GM21723 (cell line): ENCODE data around the gene TSPAN17.

ENCODE experiments used
- ATAC-seq: cut with Tn5 transposase; IDR thresholded peaks from one replicate; pipeline ENCODE4 v1.9.1; 2021; ENCODE audit warnings: mild to moderate bottlenecking, moderate library complexity; ENCODE audit not compliant: unreplicated experiment

Gene TSPAN17

DNA sequence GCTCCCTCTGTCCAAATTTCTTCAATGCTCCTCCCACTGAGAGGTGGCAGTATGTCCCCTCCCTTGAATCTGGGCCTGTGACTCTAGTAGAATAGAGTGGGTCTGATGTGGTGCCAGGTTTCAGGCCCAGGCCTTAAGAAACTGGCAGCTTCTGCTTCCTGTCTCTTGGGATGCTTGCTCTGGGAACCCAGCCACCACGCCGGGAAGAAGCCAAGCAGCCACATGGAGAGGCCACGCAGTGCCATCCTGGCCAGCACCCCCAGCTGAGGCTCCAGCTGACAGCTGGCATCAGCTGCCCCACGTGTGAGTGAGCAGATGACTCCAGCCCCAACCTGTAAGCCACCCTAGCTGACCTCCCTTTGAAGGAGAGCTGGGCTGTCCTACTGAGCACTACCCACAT is 7.3 kb upstream of the TSPAN17 start:
- ATAC-seq = no peak

DNA sequence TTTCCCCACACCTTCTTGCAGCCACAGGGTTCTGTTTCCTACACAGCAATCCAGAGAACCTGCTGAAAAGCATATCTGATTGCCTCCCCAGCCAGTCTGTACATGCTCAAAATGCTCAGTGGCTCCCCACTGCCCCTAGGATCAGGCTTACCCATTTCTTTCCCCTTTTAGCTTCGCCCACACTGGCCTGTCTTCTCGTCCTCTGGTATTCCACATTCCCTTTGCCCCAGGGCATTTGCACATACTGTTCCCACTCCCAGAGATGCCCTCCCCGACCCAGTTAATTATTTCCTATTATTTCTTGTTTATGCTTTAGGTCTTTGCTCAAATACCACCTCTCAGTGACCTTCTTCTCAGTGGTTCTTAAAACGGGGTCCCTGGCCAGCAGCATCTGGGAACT is 6.7 kb upstream of the TSPAN17 start:
- no peak for ATAC-seq

- ATAC-seq = no peak
These were observed 4.4 kb upstream of the TSPAN17 start for GRCh38 chr5:176642675-176643490.

DNA sequence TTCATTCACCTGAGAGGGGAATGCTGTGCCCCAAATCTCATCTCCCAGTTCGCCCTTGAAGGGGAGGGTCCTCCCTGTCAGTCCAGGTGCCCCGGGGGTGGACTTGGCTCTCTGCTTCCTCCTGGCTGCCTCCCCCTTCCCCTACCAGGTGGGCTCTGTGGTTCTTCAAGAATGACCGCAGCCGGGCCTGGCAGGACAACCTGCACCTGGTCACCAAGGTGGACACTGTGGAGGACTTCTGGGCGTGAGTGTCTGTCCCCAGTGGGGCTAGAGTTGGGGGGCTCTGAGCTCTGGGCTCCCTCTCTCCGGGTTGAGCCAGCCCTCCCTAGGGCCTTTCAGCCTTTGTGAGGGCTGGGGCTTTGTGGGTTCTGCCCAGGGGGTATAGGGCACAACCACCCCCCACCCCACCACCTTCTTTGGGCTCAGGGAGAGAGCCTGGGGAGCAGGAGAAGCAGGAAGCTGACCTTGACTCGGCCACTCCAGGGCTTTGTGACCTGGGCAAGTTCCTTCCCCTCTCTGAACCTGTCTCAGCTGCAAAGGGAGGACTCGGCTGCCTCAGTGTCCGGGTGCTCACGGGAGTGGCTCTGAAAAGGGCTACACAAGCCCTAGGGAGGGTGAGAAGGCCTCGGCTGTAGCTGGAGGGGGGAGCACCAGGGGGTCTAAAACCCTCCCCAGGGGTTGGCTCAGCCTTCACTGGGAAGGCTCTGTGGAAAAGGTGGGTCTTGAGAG is 3.6 kb upstream of the TSPAN17 start:
- no peak for ATAC-seq

GRCh38 chr5:176644294-176644693 is 3.0 kb upstream of the TSPAN17 start:
- ATAC-seq = no peak

DNA sequence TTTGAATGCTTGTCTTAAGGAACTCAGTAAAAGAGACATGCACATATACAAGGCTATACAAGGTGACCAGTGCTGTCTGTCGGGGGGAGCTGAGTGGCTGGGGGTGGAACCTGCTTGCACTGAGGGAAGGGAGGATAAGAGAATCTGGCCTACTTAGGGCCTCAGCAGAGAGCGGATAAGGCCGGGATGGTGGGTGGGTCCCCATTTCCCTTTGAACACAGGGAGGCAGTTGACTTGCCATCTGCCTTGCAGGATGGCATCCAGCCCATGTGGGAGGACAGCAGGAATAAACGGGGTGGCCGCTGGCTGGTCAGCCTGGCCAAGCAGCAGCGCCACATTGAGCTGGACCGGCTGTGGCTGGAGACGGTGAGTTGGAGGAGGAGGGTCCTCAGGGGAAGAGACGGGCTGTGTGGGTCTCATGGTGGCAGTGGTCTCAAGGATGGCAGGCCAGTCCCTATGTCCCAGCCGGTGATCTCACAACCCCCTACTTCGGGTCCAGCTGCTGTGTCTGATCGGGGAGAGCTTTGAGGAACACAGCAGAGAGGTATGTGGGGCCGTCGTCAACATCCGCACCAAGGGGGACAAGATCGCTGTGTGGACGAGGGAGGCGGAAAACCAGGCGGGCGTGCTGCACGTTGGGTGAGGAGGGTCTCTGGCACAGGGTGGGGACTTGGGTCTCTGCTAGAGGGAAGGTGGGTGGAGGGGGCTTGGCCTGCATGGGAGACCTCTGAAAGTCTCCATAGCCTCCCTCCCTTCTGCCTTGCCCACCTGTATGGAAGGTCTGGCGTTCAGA is 2.2 kb upstream of the TSPAN17 start:
- ATAC-seq = no peak

DNA sequence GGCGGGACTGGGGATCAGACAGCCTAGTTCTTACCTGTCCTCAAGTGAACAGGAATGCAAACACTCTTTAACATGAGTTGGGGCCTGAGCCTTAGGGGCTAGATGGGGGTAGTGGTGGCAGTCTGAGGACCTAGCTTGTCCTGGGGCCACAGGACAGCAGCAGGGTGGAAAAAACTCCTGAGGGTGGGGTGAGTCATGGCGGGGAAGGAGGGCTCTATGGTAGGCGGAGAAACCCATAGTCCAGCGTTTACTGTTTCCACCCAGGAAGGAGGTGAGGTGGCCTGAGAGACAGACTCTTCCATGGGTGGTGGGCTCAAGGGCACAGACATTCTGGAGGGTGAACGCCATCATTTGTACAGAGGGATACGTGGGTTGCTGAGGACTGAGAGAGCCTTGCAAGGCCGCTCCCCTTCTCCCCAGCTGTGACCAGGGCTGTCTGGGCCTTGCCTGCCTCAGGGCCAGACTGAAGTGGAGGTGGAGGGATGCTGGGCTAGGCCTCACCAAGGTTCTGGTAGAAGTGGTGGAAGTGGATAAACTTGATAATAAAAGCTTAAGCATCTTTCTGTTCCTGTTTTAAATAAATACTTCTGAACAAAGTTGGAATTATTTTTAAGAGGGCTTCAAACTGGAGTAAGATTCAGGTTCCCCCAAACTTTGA is 1.1 kb upstream of the TSPAN17 start:
- ATAC-seq = no peak

GRCh38 chr5:176646707-176647029 is 616 bp upstream of the TSPAN17 start:
- no peak for ATAC-seq

DNA sequence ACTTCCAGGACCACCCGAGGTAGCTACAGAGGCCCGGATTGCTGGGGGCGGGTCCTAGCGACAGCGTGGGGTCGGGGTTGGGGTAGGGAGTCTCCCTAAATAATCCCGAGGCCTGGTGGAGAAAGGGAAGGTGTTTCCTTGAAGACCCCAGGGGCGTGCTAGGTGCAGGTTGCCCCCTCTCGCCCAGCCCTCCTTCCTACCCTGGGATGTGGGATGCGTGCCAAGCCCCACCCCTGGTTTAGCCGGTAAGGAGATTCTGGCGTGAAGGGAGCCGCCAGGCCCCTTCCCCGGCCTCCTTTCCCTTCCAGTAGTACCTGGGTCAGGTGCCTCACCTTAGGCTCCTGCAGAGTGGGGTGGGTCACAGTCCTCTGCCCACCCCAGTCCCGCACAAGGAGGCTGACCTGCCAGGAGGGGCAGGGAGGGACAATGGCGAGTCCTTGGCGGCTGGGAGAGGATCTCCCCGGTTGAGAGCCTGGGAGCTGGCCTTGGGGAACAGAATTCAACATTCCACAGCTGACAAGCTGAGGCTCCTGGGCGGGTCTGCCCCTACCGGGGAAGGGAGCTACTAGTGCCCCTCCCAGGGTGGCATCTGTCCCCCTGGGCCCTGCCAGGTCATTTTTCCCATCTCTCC is 674 bp downstream of the TSPAN17 start:
- no peak for ATAC-seq

DNA sequence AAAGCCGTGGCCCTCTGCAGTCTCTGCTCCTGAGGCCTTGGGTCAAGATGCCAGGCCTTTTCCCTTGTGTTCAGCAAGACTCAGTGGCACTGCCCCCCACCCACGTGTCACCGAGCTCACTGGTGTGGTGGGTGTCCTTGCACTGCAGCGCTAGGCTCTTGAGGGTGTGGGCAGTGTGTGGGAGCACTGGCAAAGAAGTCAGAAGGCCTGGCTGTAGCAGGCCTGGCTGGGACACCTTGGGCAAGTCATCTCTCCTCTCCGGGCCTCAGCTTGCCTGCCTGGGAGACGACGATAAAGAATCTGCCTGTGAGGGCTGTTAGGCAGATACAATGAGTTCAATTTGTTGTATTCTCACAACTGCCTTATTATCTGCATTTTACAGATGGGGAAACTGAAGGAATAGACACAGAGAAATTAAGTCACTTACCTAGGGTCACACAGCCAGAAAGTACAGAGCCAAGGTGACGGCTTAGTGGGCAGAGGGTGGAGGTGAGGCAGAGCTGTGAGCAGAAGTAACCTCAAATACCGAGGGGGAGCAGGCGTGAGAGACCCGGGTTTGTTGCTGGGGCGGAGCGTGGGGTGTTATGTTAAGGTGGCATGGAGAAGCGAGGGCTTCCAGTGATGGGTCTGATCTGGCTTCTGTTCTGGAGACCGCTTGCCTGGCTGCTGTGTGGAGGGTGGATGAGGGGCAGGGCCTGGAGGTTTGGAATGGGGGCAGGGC is 1.4 kb downstream of the TSPAN17 start:
- ATAC-seq = no peak

DNA sequence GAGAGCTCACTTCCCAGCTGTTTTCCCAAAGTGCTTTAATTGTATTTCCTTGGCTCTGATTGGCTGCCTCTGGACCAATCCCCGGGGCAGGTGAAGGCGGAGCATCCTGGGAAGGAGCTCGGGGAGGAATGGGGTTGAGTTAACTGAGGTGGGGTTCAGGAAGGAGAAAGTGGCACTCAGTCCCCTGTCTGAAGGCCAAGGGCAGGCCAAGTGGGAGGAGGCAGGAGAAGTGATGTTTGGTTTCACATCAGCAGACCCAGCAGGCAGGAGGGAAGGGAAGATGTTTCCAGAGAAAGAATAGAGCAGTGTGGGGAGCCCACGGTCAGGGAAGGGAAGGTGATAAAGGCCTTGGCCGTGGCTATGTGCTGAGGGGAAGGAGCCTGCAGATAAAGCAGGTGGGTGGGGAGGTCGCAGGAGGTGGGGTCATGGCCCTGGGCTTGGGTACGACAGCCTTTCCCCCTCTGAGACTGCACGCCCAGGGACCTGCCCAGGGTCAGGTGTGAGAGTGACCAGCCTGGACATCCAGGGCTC is 3.1 kb downstream of the TSPAN17 start:
- no peak for ATAC-seq

DNA sequence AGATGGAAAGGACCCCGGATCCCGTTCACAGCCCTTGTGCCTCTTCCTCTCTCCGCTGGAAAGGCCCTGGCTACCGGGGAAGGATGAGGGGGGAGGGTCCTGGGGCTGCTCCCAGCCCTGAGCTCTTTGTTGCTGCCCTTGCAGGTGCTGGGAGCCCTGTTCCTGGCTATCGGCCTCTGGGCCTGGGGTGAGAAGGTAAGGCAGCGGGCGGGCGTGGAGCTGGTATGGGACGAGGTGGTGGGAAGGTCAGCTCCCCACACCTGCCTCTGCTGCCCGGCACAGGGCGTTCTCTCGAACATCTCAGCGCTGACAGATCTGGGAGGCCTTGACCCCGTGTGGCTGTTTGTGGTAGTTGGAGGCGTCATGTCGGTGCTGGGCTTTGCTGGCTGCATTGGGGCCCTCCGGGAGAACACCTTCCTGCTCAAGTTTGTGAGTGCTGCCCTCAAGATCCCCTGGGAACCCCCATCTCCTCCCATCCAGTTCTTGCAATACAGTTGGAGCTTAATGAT is 4.2 kb downstream of the TSPAN17 start:
- ATAC-seq = no peak

- no peak for ATAC-seq
These were observed 4.9 kb downstream of the TSPAN17 start for GRCh38 chr5:176652136-176652535.

- no peak for ATAC-seq
These were observed 6.4 kb downstream of the TSPAN17 start for GRCh38 chr5:176653401-176654385.

DNA sequence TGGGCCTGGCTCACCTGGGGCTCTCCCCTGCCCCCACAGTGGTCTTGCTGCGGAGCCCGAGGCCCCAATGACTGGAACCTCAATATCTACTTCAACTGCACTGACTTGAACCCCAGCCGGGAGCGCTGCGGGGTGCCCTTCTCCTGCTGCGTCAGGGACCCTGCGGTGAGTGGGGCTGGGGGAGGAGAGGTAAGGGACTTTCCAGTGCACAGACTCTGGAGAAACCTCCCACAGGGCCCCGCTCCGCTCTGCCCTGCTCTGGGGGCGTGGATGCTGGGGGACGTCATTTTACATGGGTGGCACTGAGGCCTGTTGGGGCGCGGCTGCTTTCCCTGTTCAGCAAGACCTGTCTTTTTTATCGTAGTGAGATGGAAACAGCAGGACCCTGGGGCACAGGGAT is 7.6 kb downstream of the TSPAN17 start:
- ATAC-seq = no peak

DNA sequence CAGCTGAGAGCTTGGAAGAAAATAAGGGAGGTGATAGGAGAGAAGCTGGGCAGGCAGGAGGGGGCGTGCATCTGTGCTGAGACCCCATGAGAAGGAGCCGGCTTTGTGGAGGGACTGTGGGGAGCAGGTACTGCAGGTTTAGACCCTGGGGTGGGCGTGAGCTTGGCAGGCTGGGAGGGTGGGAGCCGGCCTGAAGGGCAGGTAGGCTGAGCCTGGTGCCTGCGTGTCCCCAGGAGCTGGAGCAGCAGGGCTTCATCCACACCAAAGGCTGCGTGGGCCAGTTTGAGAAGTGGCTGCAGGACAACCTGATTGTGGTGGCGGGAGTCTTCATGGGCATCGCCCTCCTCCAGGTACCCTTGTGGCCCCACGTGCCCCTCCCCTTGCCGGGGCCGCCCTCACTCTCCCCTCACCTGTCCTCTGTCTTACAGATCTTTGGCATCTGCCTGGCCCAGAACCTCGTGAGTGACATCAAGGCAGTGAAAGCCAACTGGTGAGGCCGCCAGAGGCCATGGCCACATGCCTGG is 9.2 kb downstream of the TSPAN17 start:
- ATAC-seq = no peak

DNA sequence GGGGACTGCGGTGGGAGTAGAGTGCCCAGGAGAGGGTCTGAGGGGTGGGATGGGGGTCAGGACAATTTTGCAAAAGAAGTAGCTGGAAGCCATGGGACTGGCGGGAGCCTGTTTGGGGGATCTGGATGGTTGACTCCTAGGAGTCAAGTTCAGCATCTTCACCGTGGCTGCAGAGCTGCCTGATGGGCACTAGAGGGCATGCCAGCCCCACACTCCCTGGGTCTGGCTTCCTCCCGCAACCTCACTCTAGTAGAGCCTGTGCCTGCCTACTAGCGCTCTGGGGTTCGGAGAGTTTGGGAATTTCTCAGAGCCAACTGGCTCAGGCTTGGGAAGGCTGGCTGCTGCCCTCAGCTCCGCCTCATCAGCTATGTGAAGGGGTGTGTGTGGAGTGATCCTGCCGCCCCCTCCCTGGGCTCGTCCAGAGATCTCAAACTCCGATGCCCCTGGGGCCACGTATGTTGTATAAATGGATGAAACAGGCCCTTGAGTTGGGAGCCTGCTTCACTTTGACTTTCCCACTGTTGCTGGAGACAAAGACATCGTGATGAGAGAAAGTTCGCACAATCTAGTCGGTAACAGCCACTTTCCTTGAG is 10.8 kb downstream of the TSPAN17 start:
- no peak for ATAC-seq
